Ishikawa (cell line): ENCODE results near the gene MED10.

Source experiments
- CEBPB ChIP-seq: IDR thresholded peaks from 2 replicates; pipeline ENCODE4 v1.6.1; 2012
- CREB1 ChIP-seq: IDR thresholded peaks from 2 replicates; pipeline ENCODE4 v1.6.1; 2012; ENCODE audit warnings: low read depth
- EGR1 ChIP-seq: IDR thresholded peaks from 2 replicates; pipeline ENCODE4 v1.6.1; 2012
- EP300 ChIP-seq: IDR thresholded peaks from 2 replicates; pipeline ENCODE4 v1.6.1; 2012; ENCODE audit warnings: borderline replicate concordance
- FOXM1 ChIP-seq: IDR thresholded peaks from 2 replicates; pipeline ENCODE4 v1.6.1; 2012; ENCODE audit warnings: low read depth, borderline replicate concordance
- MAX ChIP-seq: IDR thresholded peaks from 2 replicates; pipeline ENCODE4 v1.6.1; 2012
- NFIC ChIP-seq: IDR thresholded peaks from 2 replicates; pipeline ENCODE4 v1.6.1; 2012
- RAD21 ChIP-seq: IDR thresholded peaks from 2 replicates; pipeline ENCODE4 v1.6.1; 2012; ENCODE audit warnings: low read depth
- REST ChIP-seq: IDR thresholded peaks from 2 replicates; pipeline ENCODE4 v1.6.1; 2012; ENCODE audit warnings: low read depth, mild to moderate bottlenecking
- TAF1 ChIP-seq: IDR thresholded peaks from 2 replicates; pipeline ENCODE4 v1.6.1; 2012; ENCODE audit warnings: low read depth, mild to moderate bottlenecking
- TCF12 ChIP-seq: IDR thresholded peaks from 2 replicates; pipeline ENCODE4 v1.6.1; 2012; ENCODE audit warnings: low read depth
- TEAD4 ChIP-seq: IDR thresholded peaks from 2 replicates; pipeline ENCODE4 v1.6.1; 2012
- YY1 ChIP-seq: IDR thresholded peaks from 2 replicates; pipeline ENCODE4 v1.6.1; 2012; ENCODE audit warnings: low read depth
- ZBTB7A ChIP-seq: IDR thresholded peaks from 2 replicates; pipeline ENCODE4 v1.6.1; 2012; ENCODE audit warnings: low read depth
- TF ChIP-seq, protein P1 (sequence below): IDR thresholded peaks from 2 replicates; pipeline ENCODE4 v1.6.1; 2012

MED10 gene

DNA sequence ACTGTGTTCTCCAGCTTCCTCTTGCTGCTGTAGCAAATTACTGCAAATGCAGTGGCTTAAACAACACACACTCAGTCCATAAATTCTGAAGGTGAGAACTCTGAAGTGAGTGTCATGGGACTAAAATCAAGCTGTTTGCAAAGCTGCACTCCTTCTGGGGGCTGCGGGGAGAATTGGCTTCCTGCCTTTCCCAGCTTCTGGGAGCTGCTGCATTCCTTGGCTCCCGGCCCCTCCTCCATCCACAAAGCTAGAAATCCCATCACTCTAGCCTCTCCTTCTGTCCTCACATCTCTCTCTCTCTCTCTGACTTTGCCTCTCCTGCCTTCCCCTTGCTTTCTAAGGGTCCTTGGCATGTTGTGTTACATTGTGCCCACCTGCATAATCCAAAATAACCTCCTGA, 14.2 kb upstream of the MED10 start:
- TF ChIP-seq, protein P1, sequence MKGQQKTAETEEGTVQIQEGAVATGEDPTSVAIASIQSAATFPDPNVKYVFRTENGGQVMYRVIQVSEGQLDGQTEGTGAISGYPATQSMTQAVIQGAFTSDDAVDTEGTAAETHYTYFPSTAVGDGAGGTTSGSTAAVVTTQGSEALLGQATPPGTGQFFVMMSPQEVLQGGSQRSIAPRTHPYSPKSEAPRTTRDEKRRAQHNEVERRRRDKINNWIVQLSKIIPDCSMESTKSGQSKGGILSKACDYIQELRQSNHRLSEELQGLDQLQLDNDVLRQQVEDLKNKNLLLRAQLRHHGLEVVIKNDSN: no peak
- TF ChIP-seq YY1: no peak
- TF ChIP-seq NFIC: no peak
- no peak for TF ChIP-seq REST

- no peak for TF ChIP-seq YY1
- TF ChIP-seq, protein P1: no peak
- no peak for TF ChIP-seq FOXM1
- TF ChIP-seq EGR1: no peak
- TF ChIP-seq CEBPB: no peak
- no peak for TF ChIP-seq REST
- TF ChIP-seq TAF1: no peak
- no peak for TF ChIP-seq TCF12
- no peak for TF ChIP-seq NFIC
Observed at GRCh38 chr5:6391151-6391550, 12.8 kb upstream of the MED10 start.

DNA sequence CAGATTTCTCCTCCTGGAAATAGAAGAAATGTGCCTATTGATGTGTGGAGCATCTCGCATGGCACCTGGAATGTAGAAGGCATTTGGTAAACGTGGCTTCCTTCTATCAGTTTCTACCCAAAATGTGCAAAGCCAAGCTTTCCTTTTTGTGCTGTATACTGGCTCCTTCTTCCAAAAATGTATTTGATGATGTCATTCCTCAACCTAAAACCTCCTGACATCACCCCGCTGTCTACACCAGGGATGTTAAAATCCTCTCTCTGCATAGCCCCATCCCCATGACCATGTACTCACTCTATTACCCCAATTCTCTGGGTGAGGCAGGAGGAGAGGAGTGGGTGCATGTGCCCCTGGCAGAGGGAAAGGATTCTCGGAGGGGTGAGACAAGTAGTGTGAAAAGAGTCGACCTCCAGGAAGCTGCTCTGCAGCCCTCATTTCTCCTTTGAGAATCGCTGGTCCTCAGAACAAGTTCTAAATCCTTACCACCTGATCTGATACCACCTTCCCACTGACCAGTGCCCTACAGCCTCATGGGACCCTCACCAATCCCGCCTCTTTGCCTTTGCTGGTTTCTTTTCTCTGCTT, 11.7 kb upstream of the MED10 start:
- TF ChIP-seq EP300 (no peak), NFIC (no peak), TCF12 (no peak), MAX (no peak), FOXM1 (no peak), EGR1 (no peak), YY1 (no peak), REST (no peak), TEAD4 (no peak), ZBTB7A (no peak), CEBPB (no peak), RAD21 (no peak), TAF1 (no peak), CREB1 (no peak)
- TF ChIP-seq, protein P1: no peak

GRCh38 chr5:6389397-6389796, 11.1 kb upstream of the MED10 start:
- TF ChIP-seq TEAD4 (no peak), EGR1 (no peak), CEBPB (no peak), MAX (no peak), NFIC (no peak), FOXM1 (no peak), ZBTB7A (no peak)
- TF ChIP-seq, protein P1: no peak
